ENCODE results near the gene ZDHHC1.
"Not testable (repeated sequence)": the region's sequence is repeated elsewhere in the genome, so short reads cannot be mapped to it uniquely, and the experiment has no call there.

The ZDHHC1 gene

DNA sequence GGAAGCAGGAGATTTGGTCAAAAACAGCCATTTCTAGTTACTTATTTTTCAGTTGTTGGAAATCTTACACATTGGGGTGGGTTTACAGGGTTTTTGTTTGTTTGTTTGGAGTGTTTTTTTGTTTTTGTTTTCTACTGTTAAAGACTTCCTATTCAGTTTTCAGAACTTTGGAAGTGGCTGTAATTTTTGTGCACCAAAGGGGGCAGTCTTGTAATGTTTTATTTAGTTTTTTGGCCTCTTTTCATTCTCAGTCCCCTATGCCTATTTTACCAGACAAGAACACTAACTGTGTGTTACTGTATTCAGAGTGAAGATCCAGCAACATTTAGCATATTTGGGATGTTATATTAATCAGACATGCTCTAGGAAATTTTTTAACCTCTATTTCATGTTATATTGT lies 43.6 kb downstream of the ZDHHC1 start:
- Mint-ChIP-seq H3K4me1 (ENCODE audit: low read depth) (no peaks in the 10 kb centered on the region), H3K27me3 (ENCODE audit: low read depth) (peaks cover 14% of the 10 kb centered on the region), H3K27ac (no peak overlapping the region), H3K9me3 (no peaks in the 10 kb centered on the region), H3K4me3 (no peak overlapping the region), H3K36me3 (ENCODE audit: low read depth) (no peaks in the 10 kb centered on the region)
- no peak for DNase-seq (ENCODE audit: low spot score)

GRCh38 chr16:67370661-67371060 lies 45.6 kb downstream of the ZDHHC1 start:
- DNase-seq (ENCODE audit: low spot score), result no peak
- Mint-ChIP-seq H3K36me3 (ENCODE audit: low read depth) (no peaks in the 10 kb centered on the region), H3K4me3 (no peak overlapping the region), H3K4me1 (ENCODE audit: low read depth) (peaks cover 1% of the 10 kb centered on the region), H3K9me3 (no peaks in the 10 kb centered on the region), H3K27me3 (ENCODE audit: low read depth) (peaks cover 8% of the 10 kb centered on the region), H3K27ac (no peak overlapping the region)

- H3K27me3 Mint-ChIP-seq (ENCODE audit: low read depth), result peaks cover 21% of the 10 kb centered on the region
- peaks cover 6% of the 10 kb centered on the region for H3K4me1 Mint-ChIP-seq (ENCODE audit: low read depth)
- no peaks in the 10 kb centered on the region for H3K36me3 Mint-ChIP-seq (ENCODE audit: low read depth)
- H3K9me3 Mint-ChIP-seq, result no peaks in the 10 kb centered on the region
- no peak for DNase-seq (ENCODE audit: low spot score)
- no peak overlapping the region for H3K27ac Mint-ChIP-seq
- no peak overlapping the region for H3K4me3 Mint-ChIP-seq
These were observed 51.6 kb downstream of the ZDHHC1 start for GRCh38 chr16:67364600-67365235.

DNA sequence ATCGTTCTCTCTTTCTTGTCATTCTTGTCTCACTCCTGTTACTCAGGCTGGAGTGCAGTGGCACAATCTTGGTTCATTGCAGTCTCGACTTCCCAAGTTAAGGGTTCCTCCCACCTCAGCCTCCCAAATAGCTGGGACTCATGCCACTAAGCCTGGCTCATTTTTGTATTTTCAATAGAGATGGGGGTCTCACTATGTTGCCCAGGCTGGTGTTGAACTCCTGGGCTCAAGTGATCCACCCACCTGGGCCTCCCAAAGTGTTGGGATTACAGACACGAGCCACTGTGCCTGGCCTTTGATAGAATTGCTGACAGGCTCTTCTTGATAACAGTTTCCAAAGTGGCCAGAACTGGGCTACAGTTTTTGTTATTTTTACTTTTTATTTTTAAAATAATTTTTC lies 55.2 kb downstream of the ZDHHC1 start:
- Mint-ChIP-seq H3K4me1 (ENCODE audit: low read depth) (peaks cover 10% of the 10 kb centered on the region), H3K27me3 (ENCODE audit: low read depth) (peaks cover 21% of the 10 kb centered on the region), H3K36me3 (ENCODE audit: low read depth) (no peaks in the 10 kb centered on the region), H3K9me3 (no peaks in the 10 kb centered on the region), H3K4me3 (no peak overlapping the region), H3K27ac (no peak overlapping the region)
- DNase-seq (ENCODE audit: low spot score), result no peak

DNA sequence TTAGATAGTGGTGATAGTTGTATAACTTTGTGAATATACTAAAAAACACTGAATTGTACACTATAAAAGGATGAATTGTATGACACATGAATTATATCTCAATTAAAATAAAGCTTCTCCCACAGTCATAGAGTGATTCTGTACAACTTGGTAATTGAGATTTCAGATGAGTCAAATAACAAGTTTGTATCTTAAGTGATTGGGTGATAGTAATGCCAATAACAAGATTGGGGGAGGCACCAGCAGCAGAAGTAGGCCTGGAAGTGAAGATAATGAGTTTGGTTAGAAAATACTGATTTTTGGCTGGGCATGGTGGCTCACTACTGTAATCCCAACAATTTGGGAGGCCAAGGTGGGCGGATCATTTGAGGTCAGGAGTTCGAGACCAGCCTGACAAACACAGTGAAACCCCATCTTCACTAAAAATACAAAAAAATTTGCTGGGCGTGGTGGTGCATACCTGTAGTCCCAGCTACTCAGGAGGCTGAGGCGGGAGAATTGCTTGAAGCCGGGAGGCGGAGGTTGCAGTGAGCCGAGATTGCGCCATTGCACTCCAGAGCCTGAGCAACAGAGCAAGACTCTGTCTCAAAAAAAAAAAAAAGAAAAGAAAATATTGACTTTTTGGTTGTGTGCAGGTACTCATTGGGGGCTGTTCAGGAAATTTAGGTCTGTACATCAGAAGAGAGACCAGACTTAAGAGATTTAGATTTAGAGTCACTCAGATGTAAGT lies 56.6 kb downstream of the ZDHHC1 start:
- not testable (repeated sequence) for H3K4me3 Mint-ChIP-seq; DNase-seq (ENCODE audit: low spot score); H3K27ac Mint-ChIP-seq; H3K4me1 Mint-ChIP-seq (ENCODE audit: low read depth); H3K36me3 Mint-ChIP-seq (ENCODE audit: low read depth); H3K9me3 Mint-ChIP-seq
- peaks cover 14% of the 10 kb centered on the region for H3K27me3 Mint-ChIP-seq (ENCODE audit: low read depth)

DNA sequence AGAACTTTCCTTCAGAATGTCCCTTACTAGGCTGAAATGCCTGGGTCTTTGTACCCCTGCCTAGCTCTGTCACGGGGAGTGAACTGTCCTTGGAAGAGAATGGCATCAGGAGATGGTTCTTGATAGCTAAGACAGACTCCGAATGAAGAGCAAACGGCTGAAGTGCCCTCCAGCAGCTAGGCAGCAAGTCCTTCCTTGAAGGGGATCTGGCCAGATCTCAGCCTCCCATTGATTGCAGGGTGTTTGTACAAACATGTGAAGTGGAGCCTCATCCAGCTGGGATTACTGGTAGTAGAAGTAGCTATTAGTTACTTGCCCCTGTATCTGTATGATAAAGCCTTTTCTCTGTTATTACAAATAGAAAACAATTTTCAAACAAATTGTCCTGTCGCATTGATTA lies 58.7 kb downstream of the ZDHHC1 start:
- peaks cover 4% of the 10 kb centered on the region for H3K4me1 Mint-ChIP-seq (ENCODE audit: low read depth)
- H3K27me3 Mint-ChIP-seq (ENCODE audit: low read depth), result peaks cover 7% of the 10 kb centered on the region
- no peak for DNase-seq (ENCODE audit: low spot score)
- H3K9me3 Mint-ChIP-seq, result no peaks in the 10 kb centered on the region
- H3K36me3 Mint-ChIP-seq (ENCODE audit: low read depth), result no peaks in the 10 kb centered on the region
- H3K4me3 Mint-ChIP-seq, result no peak overlapping the region
- H3K27ac Mint-ChIP-seq, result no peak overlapping the region

DNA sequence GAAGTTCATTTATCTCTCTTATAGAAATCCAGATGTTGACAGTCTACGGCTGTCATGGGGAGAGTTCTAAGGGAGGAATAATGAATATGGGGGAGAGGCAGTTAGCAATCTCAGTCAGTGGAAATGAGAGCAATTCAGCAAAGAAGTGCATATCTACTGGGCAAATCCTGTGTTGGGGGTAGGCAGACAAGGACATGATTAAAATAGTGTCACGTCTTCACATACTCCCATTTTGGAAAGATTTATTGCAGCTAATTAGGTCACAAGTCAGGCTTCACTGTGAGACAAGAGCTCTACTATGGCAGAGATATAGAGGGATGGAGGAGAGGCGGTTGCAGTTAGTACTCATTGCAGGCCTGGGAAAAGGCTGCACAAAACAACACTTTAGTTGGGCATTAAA lies 59.9 kb downstream of the ZDHHC1 start:
- Mint-ChIP-seq H3K4me3 (no peak overlapping the region), H3K27me3 (ENCODE audit: low read depth) (peaks cover 7% of the 10 kb centered on the region), H3K9me3 (no peaks in the 10 kb centered on the region), H3K36me3 (ENCODE audit: low read depth) (no peaks in the 10 kb centered on the region), H3K27ac (no peak overlapping the region), H3K4me1 (ENCODE audit: low read depth) (peaks cover 4% of the 10 kb centered on the region)
- no peak for DNase-seq (ENCODE audit: low spot score)

GRCh38 chr16:67352463-67352862 lies 63.8 kb downstream of the ZDHHC1 start:
- H3K27me3 Mint-ChIP-seq (ENCODE audit: low read depth); H3K27ac Mint-ChIP-seq; H3K9me3 Mint-ChIP-seq; H3K4me3 Mint-ChIP-seq; H3K36me3 Mint-ChIP-seq (ENCODE audit: low read depth); DNase-seq (ENCODE audit: low spot score); H3K4me1 Mint-ChIP-seq (ENCODE audit: low read depth): not testable (repeated sequence)

- H3K4me1 Mint-ChIP-seq (ENCODE audit: low read depth), result no peaks in the 10 kb centered on the region
- no peaks in the 10 kb centered on the region for H3K9me3 Mint-ChIP-seq
- H3K27me3 Mint-ChIP-seq (ENCODE audit: low read depth), result peaks cover 7% of the 10 kb centered on the region
- H3K36me3 Mint-ChIP-seq (ENCODE audit: low read depth), result no peaks in the 10 kb centered on the region
- no peak overlapping the region for H3K4me3 Mint-ChIP-seq
- H3K27ac Mint-ChIP-seq, result no peak overlapping the region
- DNase-seq (ENCODE audit: low spot score), result no peak
These were observed 66.0 kb downstream of the ZDHHC1 start for GRCh38 chr16:67350324-67350723.

DNA sequence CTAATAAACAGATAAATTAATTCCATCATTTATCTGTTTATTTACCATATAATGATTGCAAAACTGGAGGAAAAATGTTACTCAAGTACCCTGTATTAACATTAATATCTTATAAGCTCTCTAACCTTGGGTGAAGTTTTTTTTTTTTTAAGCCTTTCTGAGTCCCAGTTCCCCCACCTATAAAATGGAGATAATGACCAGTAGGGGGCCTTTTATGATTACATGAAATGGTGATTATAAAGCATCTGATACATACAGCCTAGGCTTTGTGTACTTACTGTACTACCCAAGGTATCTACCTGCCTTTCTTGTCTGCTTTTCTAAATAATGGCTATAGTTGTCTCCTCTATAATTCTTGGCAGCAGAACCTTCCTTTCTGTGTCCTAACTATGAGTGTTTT lies 67.1 kb downstream of the ZDHHC1 start:
- H3K4me3 Mint-ChIP-seq, result no peak overlapping the region
- H3K36me3 Mint-ChIP-seq (ENCODE audit: low read depth), result no peaks in the 10 kb centered on the region
- DNase-seq (ENCODE audit: low spot score), result no peak
- H3K27me3 Mint-ChIP-seq (ENCODE audit: low read depth), result peaks cover 7% of the 10 kb centered on the region
- no peaks in the 10 kb centered on the region for H3K4me1 Mint-ChIP-seq (ENCODE audit: low read depth)
- no peak overlapping the region for H3K27ac Mint-ChIP-seq
- no peaks in the 10 kb centered on the region for H3K9me3 Mint-ChIP-seq

- no peak overlapping the region for H3K27ac Mint-ChIP-seq
- H3K4me1 Mint-ChIP-seq (ENCODE audit: low read depth), result no peaks in the 10 kb centered on the region
- no peak for DNase-seq (ENCODE audit: low spot score)
- H3K9me3 Mint-ChIP-seq, result no peaks in the 10 kb centered on the region
- no peak overlapping the region for H3K4me3 Mint-ChIP-seq
- H3K36me3 Mint-ChIP-seq (ENCODE audit: low read depth), result no peaks in the 10 kb centered on the region
- peaks cover 9% of the 10 kb centered on the region for H3K27me3 Mint-ChIP-seq (ENCODE audit: low read depth)
These were observed 69.9 kb downstream of the ZDHHC1 start for GRCh38 chr16:67346341-67346740.

GRCh38 chr16:67345401-67345800 lies 70.9 kb downstream of the ZDHHC1 start:
- no peaks in the 10 kb centered on the region for H3K4me1 Mint-ChIP-seq (ENCODE audit: low read depth)
- H3K36me3 Mint-ChIP-seq (ENCODE audit: low read depth), result no peaks in the 10 kb centered on the region
- no peak overlapping the region for H3K27ac Mint-ChIP-seq
- no peak for DNase-seq (ENCODE audit: low spot score)
- no peak overlapping the region for H3K4me3 Mint-ChIP-seq
- no peaks in the 10 kb centered on the region for H3K9me3 Mint-ChIP-seq
- H3K27me3 Mint-ChIP-seq (ENCODE audit: low read depth), result peaks cover 9% of the 10 kb centered on the region

Data from T-helper 2 cell treated with Interferon-gamma antibody and Interleukin-4, amounts not matched to agents 5 μg/mL and 100 μg/mL, for 36 hours (primary cell).